CD4-positive, CD25-positive, alpha-beta regulatory T cell (primary cell): Measurements from ENCODE around the gene EXOC1. TPM values are rescaled to one million over a fixed set of nuclear protein-coding genes. Genes with fewer than 3 reads are reported as not detected.
A peak's percentile ranks its signal among the peaks of the same experiment; 100 is the strongest.

Experiments
- ATAC-seq, 2 donors: fragments of 150-1000 bp; cut with Tn5 transposase; one replicate each; pipeline ENCODE4 v1.10.0; 2021; ENCODE audit warnings: low read depth in 2 of 2, moderate number of reproducible peaks in 2 of 2, moderate library complexity in 1 of 2
- DNase-seq, 3 donors: peaks; one replicate each; pipeline versions ENCODE4 v3.0.0 to v3.0.0-alpha.2; 2012 to 2022; ENCODE audit warnings: mixed read lengths in 1 of 3
- H3K27ac ChIP-seq: one replicate; pipeline ENCODE4 v1.7.0; 2013; ENCODE audit warnings: mild to moderate bottlenecking, low read length; ENCODE audit not compliant: insufficient read depth, poor library complexity, severe bottlenecking
- H3K27me3 ChIP-seq: one replicate; pipeline ENCODE4 v1.7.0; 2013; ENCODE audit warnings: low read length; ENCODE audit not compliant: control insufficient read depth, insufficient read depth
- H3K36me3 ChIP-seq: one replicate; pipeline ENCODE4 v1.7.0; 2013; ENCODE audit warnings: mild to moderate bottlenecking, low read length, moderate library complexity; ENCODE audit not compliant: control insufficient read depth, insufficient read depth
- H3K4me1 ChIP-seq: 2 replicates; pipeline ENCODE4 v1.7.0; 2013; ENCODE audit warnings: mild to moderate bottlenecking, low read length; ENCODE audit not compliant: insufficient read depth, control insufficient read depth, poor library complexity, severe bottlenecking
- H3K4me3 ChIP-seq: one replicate; pipeline ENCODE4 v1.7.0; 2013; ENCODE audit warnings: low read depth, mild to moderate bottlenecking, low read length, moderate library complexity
- H3K9me3 ChIP-seq, 2 experiments: 1 replicate in 1 of 2; 2 replicates in 1 of 2; pipeline ENCODE4 v1.7.0; 2013; ENCODE audit warnings: low read length in 2 of 2, mild to moderate bottlenecking in 1 of 2, moderate library complexity in 1 of 2; ENCODE audit not compliant: control insufficient read depth in 2 of 2
- H3K27ac Mint-ChIP-seq, 3 donors: one replicate each; pipeline ENCODE4 v1.8.0; 2020 to 2022; ENCODE audit warnings: mild to moderate bottlenecking in 3 of 3, mixed read lengths in 3 of 3, moderate library complexity in 2 of 3
- H3K27me3 Mint-ChIP-seq: one replicate; pipeline ENCODE4 v1.8.0; 2022; ENCODE audit warnings: mild to moderate bottlenecking, mixed read lengths
- H3K36me3 Mint-ChIP-seq: one replicate; pipeline ENCODE4 v1.8.0; 2020; ENCODE audit warnings: mixed read lengths
- H3K4me1 Mint-ChIP-seq, 4 donors: one replicate each; pipeline ENCODE4 v1.8.0; 2020 to 2022; ENCODE audit warnings: mixed read lengths in 4 of 4, mild to moderate bottlenecking in 1 of 4
- H3K4me3 Mint-ChIP-seq, 4 donors: one replicate each; pipeline ENCODE4 v1.8.0; 2020 to 2022; ENCODE audit warnings: mild to moderate bottlenecking in 4 of 4, mixed read lengths in 4 of 4, moderate library complexity in 3 of 4
- H3K9me3 Mint-ChIP-seq, 7 donors: one replicate each; pipeline ENCODE4 v1.8.0; 2020 to 2022; ENCODE audit warnings: mixed read lengths in 7 of 7, mild to moderate bottlenecking in 3 of 7, moderate library complexity in 2 of 7
- polyA plus RNA-seq, 4 donors: library from polyadenylated mRNA; unstranded; fragments of 300-500 nt; fragmentation: Illumina TruSeq; gene quantifications; one replicate each; pipeline ENCODE4 v1.2.3, GENCODE V29; 2021
- total RNA-seq: library from RNA; stranded (reverse); gene quantifications from one replicate; pipeline ENCODE4 v1.2.3, GENCODE V29; 2022

Gene EXOC1
- total and polyA plus RNA-seq, 5 donors from 2014 or later: 14.8 to 24.3 (median 17.1) TPM

GRCh38 chr4:55906989-55907388 lies 53.5 kb downstream of the EXOC1 start:
- Histone ChIP-seq H3K36me3 (peaks cover 32% of the 10 kb centered on the region), H3K4me1 (peaks cover 10% of the 10 kb centered on the region), H3K9me3 (no peaks in the 10 kb centered on the region), H3K4me3 (peak overlapping the region; percentile 82), H3K27me3 (no peaks in the 10 kb centered on the region), H3K27ac (peak overlapping the region; percentile 15)
- DNase-seq (peak in 1 of 3 donors; percentile 41), ATAC-seq (peak; percentile 63 to 78)
- H3K27me3 Mint-ChIP-seq: no peaks in the 10 kb centered on the region
- H3K36me3 Mint-ChIP-seq: peaks cover 23% of the 10 kb centered on the region
- peaks cover 7 to 30% (median 26%) of the 10 kb centered on the region in 4 donors for H3K4me1 Mint-ChIP-seq
- peaks cover 0 to 2% (median 0%) of the 10 kb centered on the region in 7 donors for H3K9me3 Mint-ChIP-seq
- peak overlapping the region in 2 of 3 donors; percentile 68 to 90 for H3K27ac Mint-ChIP-seq
- H3K4me3 Mint-ChIP-seq: peak overlapping the region; percentile 23 to 88 (median 68)

GRCh38 chr4:55907469-55907868 lies 54.0 kb downstream of the EXOC1 start:
- DNase-seq: peak in 1 of 3 donors; percentile 21
- H3K4me1 ChIP-seq: peaks cover 10% of the 10 kb centered on the region
- Mint-ChIP-seq H3K27ac (peak overlapping the region; percentile 52 to 90 (median 68)), H3K9me3 (peaks cover 0 to 2% (median 0%) of the 10 kb centered on the region in 7 donors), H3K36me3 (peaks cover 19% of the 10 kb centered on the region), H3K4me1 (peaks cover 7 to 27% (median 24%) of the 10 kb centered on the region in 4 donors), H3K4me3 (peak overlapping the region; percentile 23 to 88 (median 68)), H3K27me3 (no peaks in the 10 kb centered on the region)
- H3K36me3 ChIP-seq: peaks cover 28% of the 10 kb centered on the region
- H3K27me3 ChIP-seq: no peaks in the 10 kb centered on the region
- no peak for ATAC-seq
- H3K4me3 ChIP-seq: peak overlapping the region; percentile 82
- no peaks in the 10 kb centered on the region for H3K9me3 ChIP-seq
- H3K27ac ChIP-seq: peak overlapping the region; percentile 15

GRCh38 chr4:55910140-55910539 lies 56.7 kb downstream of the EXOC1 start:
- Mint-ChIP-seq H3K27ac (no peak overlapping the region), H3K27me3 (no peaks in the 10 kb centered on the region), H3K4me1 (peaks cover 7 to 26% (median 18%) of the 10 kb centered on the region in 4 donors), H3K36me3 (peaks cover 5% of the 10 kb centered on the region), H3K9me3 (peaks cover 0 to 3% (median 0%) of the 10 kb centered on the region in 7 donors), H3K4me3 (peak overlapping the region in 1 of 4 donors; percentile 54)
- ATAC-seq: no peak
- DNase-seq: no peak
- no peak overlapping the region for H3K4me3 ChIP-seq
- no peaks in the 10 kb centered on the region for H3K9me3 ChIP-seq
- H3K27me3 ChIP-seq: no peaks in the 10 kb centered on the region
- peaks cover 10% of the 10 kb centered on the region for H3K4me1 ChIP-seq
- H3K27ac ChIP-seq: no peak overlapping the region
- H3K36me3 ChIP-seq: peaks cover 3% of the 10 kb centered on the region

GRCh38 chr4:55912249-55912648 lies 58.8 kb downstream of the EXOC1 start:
- H3K27me3 ChIP-seq: no peaks in the 10 kb centered on the region
- no peak overlapping the region for H3K4me3 ChIP-seq
- H3K36me3 Mint-ChIP-seq: peaks cover 6% of the 10 kb centered on the region
- H3K9me3 Mint-ChIP-seq: peaks cover 0 to 3% (median 0%) of the 10 kb centered on the region in 7 donors
- peaks cover 6 to 9% (median 6%) of the 10 kb centered on the region in 4 donors for H3K4me1 Mint-ChIP-seq
- peaks cover 6% of the 10 kb centered on the region for H3K4me1 ChIP-seq
- no peaks in the 10 kb centered on the region for H3K36me3 ChIP-seq
- no peaks in the 10 kb centered on the region for H3K27me3 Mint-ChIP-seq
- H3K4me3 Mint-ChIP-seq: no peak overlapping the region
- no peak overlapping the region for H3K27ac Mint-ChIP-seq
- DNase-seq (no peak), ATAC-seq (no peak)
- H3K27ac ChIP-seq: no peak overlapping the region
- H3K9me3 ChIP-seq: no peaks in the 10 kb centered on the region

- Histone ChIP-seq H3K9me3 (no peaks in the 10 kb centered on the region), H3K27ac (no peak overlapping the region), H3K4me3 (no peak overlapping the region), H3K4me1 (no peaks in the 10 kb centered on the region), H3K36me3 (no peaks in the 10 kb centered on the region), H3K27me3 (no peaks in the 10 kb centered on the region)
- Mint-ChIP-seq H3K36me3 (peaks cover 6% of the 10 kb centered on the region), H3K27ac (no peak overlapping the region), H3K27me3 (no peaks in the 10 kb centered on the region), H3K9me3 (peaks cover 0 to 4% (median 0%) of the 10 kb centered on the region in 7 donors), H3K4me1 (peaks cover 0 to 8% (median 0%) of the 10 kb centered on the region in 4 donors), H3K4me3 (no peak overlapping the region)
- ATAC-seq: no peak
- no peak for DNase-seq
Measured at GRCh38 chr4:55920571-55920970, 67.1 kb downstream of the EXOC1 start.

- no peak for ATAC-seq
Measured at GRCh38 chr4:55921093-55921492, 67.6 kb downstream of the EXOC1 start.

GRCh38 chr4:55925241-55925640 lies 71.8 kb downstream of the EXOC1 start:
- Histone ChIP-seq H3K27me3 (no peaks in the 10 kb centered on the region), H3K27ac (no peak overlapping the region), H3K4me1 (no peaks in the 10 kb centered on the region), H3K4me3 (no peak overlapping the region), H3K9me3 (no peaks in the 10 kb centered on the region), H3K36me3 (no peaks in the 10 kb centered on the region)
- peak overlapping the region in 1 of 3 donors; percentile 23 for H3K27ac Mint-ChIP-seq
- H3K27me3 Mint-ChIP-seq: no peaks in the 10 kb centered on the region
- no peak for ATAC-seq
- H3K36me3 Mint-ChIP-seq: no peaks in the 10 kb centered on the region
- H3K4me1 Mint-ChIP-seq: no peaks in the 10 kb centered on the region
- no peak for DNase-seq
- H3K9me3 Mint-ChIP-seq: peaks cover 0 to 11% (median 2%) of the 10 kb centered on the region in 7 donors
- no peak overlapping the region for H3K4me3 Mint-ChIP-seq

More at GRCh38 chr4:55921093-55921492, 67.6 kb downstream of the EXOC1 start:
- Histone ChIP-seq H3K4me1 (no peaks in the 10 kb centered on the region), H3K27me3 (no peaks in the 10 kb centered on the region), H3K9me3 (no peaks in the 10 kb centered on the region), H3K27ac (no peak overlapping the region), H3K4me3 (no peak overlapping the region), H3K36me3 (no peaks in the 10 kb centered on the region)
- H3K9me3 Mint-ChIP-seq: peaks cover 0 to 4% (median 0%) of the 10 kb centered on the region in 7 donors
- H3K27me3 Mint-ChIP-seq: no peaks in the 10 kb centered on the region
- no peak overlapping the region for H3K4me3 Mint-ChIP-seq
- H3K27ac Mint-ChIP-seq: no peak overlapping the region
- peaks cover 0 to 8% (median 0%) of the 10 kb centered on the region in 4 donors for H3K4me1 Mint-ChIP-seq
- no peak for DNase-seq
- H3K36me3 Mint-ChIP-seq: peaks cover 6% of the 10 kb centered on the region

- no peaks in the 10 kb centered on the region for H3K27me3 Mint-ChIP-seq
- ATAC-seq (no peak), DNase-seq (no peak)
- Histone ChIP-seq H3K36me3 (no peaks in the 10 kb centered on the region), H3K9me3 (no peaks in the 10 kb centered on the region), H3K27ac (no peak overlapping the region), H3K27me3 (no peaks in the 10 kb centered on the region), H3K4me3 (no peak overlapping the region), H3K4me1 (no peaks in the 10 kb centered on the region)
- H3K4me3 Mint-ChIP-seq: no peak overlapping the region
- no peak overlapping the region for H3K27ac Mint-ChIP-seq
- H3K4me1 Mint-ChIP-seq: peaks cover 0 to 5% (median 3%) of the 10 kb centered on the region in 4 donors
- H3K9me3 Mint-ChIP-seq: peaks cover 0 to 11% (median 2%) of the 10 kb centered on the region in 7 donors
- no peaks in the 10 kb centered on the region for H3K36me3 Mint-ChIP-seq
Measured at GRCh38 chr4:55926610-55927009, 73.2 kb downstream of the EXOC1 start.
